8988T (cell line): Measurements from ENCODE around the gene BTBD9.

Source experiments
- DNase-seq: peaks from one replicate; pipeline ENCODE4 v3.0.0; 2011

BTBD9 gene

DNA sequence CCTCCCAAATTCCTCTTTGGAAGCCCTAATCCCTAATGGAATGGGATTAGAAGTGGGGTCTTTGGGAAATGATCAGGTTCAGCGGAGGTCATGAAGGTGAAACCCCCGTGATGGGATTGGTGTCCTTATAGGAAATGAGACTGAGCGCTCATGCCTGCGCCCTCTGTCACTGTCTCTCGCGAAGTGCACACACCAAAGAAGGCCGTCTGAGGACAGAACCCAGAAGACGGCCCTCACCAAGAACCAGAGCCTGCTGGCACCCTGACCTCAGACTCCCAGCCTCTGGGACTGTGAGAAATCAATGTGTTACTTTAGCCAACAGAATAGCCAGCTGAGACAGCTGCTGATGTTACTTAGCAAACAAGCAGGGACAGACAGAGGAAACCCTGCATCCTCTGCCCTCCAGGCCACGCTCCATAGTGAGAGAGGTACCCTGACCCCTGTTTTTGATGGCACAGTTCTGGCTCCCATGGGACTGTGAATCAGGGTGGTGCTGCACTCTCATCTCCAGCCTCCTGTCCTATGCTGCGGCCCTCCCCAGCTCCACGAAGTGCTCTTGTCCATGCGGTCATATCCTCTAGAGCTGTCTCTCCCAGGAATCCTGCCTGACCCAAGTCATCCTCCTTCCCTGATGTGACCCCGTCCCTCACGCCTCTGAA is 450.9 kb downstream of the BTBD9 start:
- no peak for DNase-seq

DNA sequence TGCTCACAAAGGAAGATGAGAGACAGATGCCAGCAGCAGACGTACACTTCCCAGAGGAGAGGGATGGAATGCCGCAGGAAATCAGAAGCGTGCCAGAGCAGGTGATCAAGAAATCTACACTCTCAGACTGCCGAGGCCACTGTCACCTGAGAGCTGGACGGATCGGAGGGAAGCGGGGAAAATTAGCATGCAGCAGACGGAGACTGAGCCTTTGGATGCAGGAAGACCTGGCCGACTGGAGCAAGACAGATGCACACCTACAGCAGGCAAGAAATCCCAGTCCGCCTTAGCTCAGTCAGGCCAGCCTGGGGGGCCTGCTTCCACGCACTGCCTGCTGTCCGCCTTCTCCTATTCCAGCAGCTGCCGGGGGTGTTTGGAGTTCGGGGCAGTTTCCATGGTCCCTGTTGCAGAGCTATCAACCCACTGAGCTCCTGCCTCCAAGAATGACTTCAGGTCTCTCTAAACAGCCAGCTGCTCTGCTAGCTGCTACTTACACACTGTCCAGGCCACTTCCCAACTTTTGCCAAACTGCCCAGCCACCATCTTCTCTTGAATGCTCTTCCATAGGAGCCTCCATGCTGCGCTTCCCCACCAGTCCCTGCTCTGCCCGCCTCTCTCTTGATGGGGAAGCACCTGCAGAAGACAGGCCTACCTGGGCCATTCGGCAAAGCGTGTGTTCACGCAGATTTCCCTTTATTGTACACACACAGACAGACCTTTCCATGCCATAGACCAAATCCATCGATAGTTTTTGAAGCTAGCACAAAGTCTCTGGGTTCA is 451.7 kb downstream of the BTBD9 start:
- no peak for DNase-seq

DNA sequence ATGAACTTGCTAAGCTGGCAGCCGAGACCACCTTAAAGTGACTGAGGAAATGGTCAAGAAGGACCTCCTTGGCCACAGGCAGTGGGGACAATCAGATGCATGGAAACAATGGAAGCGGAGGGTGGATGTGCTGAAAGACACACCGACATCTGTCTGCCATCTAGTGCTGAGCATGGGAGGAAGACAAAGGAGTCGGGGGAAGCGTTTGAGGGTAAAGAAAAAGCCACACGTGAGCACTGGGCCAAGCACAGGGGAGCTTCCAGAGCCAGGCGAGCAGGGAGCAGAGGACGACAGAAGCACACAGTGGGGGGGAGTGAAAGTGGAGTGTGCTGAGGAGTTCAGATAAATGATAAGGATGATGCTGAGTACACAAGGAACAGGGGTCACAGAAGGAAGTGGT is 452.4 kb downstream of the BTBD9 start:
- DNase-seq, result no peak

DNA sequence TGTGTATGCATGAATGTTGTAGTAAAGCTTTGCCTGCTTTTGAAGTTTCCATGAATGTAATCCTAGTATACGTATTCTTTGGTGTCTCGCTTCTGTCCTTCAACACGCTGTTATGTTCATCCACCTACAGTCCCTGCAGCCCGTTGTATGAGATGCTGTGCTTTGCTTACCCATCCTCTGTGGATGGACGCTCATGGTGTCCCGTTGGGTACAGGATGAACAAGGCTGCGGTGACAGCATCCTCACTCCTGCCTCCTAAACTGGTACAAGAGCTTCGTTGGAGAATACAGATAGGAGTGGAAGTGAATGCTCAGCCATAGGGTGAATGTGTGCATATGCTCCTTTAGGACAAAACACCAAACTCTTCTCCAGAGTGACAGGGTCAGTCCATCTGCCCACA is 454.0 kb downstream of the BTBD9 start:
- DNase-seq, result no peak

DNA sequence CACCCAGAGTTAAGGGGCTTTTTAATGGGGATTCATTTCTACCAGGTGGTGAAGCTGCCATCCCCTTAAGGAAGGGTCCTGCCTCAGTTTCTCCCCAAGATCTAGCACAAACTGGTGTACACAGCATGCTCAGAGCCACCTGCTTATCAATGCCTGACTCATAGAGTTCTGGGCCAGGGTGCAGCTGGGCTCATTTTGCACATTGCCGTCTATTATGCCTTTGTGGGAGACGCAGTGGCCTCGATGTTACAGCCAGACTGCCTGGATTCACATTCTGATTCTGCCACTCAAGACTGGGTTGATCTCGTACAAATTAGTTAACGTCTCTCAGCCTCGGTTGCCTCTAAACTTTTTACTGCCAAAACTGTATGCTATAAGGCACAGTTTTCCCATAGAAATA is 454.5 kb downstream of the BTBD9 start:
- no peak for DNase-seq

DNA sequence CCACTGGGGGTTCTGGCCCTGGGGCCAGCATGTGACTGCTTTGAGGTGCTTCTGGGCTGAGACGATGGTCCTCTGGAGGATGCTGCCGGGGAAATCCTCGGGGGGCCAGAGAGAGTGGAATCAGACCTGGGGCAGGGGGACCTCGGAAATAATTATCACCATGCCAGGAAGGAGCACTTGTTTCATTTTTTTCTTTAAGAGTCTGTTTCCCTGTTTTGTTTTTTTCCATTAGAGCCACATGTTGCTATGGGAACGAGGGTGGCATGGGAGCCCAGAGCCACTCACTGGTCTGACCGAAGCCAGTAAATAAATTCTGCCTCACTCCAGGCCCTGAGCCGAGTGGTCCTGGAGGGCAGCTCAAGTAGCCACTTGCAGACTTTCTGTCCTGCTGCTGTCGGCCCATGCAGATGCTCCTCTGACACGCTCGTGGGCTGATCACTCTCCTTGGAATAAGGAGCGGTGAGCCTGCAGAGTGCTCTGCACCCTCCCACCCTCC is 455.1 kb downstream of the BTBD9 start:
- no peak for DNase-seq

DNA sequence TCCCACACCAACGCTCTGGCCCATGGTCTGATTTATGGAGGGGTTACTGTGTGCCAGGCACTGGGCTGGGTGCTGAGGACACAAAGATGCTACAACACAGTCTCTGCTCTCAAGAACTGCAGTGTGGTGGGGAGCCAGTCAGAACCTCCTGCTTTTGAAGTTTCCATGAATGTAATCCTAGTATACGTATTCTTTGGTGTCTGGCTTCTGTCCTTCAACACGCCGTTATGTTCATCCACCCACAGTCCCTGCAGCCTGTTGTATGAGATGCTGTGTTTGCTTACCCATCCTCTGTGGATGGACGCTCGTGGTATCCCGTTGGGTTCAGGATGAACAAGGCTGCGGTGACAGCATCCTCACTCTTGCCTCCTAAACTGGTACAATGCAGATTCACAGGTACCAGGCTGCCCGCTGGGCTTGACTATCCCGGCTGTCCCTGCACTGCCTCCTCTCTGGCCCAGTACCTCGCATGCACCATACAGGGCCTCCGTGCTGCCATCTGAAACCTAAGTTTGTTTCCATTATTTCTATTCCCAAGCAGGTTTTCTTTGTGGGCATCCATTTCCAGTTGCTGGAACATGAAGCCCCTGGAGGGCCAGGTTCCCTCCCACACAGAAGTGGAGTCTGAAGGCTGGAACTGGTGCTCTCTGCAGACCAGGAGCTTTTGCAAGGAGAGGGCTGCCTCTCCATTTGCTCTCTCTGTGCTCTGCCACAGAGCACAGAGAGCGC is 455.7 kb downstream of the BTBD9 start:
- no peak for DNase-seq

DNA sequence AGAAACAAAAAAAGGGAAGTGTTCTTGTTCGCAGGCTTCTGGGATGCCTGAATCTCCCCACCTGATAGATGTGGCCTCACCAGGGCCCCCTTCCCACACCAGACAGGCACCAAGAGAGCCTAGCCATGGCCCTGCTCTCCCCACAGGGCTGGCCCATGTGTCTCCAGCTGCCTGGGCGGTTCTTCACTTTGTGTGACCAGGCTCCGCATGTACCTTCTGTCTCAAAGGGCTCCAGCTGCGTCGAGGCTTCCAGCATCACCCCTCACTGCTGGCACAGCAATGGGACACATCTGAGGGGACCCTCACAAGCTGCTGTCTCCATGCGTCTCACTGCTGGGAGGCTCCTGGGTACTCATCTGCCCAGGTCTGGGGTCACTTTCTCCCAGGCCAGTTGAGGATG is 457.3 kb downstream of the BTBD9 start:
- DNase-seq, result no peak

DNA sequence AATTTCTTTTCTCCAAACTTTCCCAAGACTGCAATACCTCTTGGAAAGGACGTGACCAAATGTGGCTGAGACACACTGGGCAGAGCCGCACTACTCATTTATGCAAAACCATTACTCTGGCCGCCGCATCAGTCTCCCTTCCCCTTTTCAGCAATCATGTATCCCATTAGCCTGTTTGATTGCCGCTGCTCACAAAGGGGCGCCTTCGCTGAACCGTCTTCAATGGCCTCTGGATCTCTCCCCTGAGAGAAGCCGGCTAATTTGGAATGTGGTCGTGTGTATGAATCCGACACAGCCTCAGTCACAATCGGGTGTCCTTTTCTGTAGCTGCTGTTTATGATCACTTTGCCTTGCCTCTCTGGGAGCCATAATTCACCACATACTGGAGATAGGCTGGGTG is 459.1 kb downstream of the BTBD9 start:
- no peak for DNase-seq

DNA sequence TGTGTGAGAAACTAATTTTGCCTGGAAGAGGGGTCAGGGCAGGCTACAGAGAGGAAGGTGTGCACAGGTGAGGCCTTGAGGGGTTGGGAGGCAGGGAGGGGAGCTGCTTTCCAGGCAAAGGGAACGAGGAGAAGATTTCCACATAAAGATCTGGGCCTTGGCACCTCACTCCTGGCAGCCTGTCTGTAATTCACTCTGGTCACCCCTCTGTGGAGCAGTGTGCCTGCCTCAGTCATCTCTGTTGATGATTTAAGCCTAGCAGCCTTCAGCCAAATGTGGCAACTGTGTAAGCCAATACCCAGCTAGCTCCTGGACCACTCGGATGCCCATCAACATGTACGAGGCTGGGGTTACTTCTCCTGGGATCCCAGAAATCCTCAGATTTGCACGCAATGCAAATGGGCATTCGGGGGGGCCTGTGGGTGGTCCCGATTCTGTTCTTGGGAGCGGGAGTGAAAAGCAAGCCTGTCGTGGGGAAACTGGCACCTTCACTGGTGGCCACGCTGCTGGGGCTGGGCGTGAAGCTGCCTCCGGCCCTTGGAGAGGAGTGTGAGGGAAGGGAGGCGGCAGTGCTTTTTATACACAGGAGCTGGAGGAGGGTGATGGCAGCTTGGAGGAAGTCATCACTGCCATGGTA is 459.8 kb downstream of the BTBD9 start:
- no peak for DNase-seq

DNA sequence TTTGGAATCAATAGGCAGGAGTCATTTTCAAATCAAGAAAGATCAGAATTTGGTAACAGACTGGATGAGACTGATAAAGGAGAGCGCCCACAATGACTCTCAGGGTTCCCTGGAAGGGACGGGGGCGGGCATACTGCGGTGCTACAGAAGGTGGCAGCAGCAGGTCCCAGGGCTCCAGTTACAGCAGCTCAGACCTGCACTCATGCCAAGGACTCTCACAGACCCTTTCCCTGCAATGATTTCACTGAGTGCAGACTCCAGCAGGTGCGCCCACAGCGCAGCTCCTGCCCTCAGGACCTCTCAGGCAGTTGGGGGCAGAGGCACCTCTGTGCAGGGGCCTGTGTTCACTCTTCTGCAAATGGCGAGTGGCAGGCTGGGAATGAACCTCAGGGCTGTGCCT is 460.4 kb downstream of the BTBD9 start:
- DNase-seq, result no peak

DNA sequence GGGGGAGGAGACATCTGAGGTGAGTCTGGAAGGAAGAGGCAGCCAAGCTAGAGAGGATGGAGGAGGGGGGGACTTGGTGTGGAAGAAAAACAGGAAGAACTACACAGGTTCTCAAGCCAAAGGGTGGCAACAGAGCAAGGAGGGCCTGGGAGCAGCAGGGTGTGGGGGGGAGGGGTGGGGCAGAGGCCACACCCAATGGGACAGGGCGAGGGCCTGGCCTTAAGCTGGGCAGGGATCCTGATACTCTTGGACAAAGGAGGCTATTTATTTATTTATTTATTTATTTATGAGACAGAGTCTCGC is 461.2 kb downstream of the BTBD9 start:
- DNase-seq, result no peak

DNA sequence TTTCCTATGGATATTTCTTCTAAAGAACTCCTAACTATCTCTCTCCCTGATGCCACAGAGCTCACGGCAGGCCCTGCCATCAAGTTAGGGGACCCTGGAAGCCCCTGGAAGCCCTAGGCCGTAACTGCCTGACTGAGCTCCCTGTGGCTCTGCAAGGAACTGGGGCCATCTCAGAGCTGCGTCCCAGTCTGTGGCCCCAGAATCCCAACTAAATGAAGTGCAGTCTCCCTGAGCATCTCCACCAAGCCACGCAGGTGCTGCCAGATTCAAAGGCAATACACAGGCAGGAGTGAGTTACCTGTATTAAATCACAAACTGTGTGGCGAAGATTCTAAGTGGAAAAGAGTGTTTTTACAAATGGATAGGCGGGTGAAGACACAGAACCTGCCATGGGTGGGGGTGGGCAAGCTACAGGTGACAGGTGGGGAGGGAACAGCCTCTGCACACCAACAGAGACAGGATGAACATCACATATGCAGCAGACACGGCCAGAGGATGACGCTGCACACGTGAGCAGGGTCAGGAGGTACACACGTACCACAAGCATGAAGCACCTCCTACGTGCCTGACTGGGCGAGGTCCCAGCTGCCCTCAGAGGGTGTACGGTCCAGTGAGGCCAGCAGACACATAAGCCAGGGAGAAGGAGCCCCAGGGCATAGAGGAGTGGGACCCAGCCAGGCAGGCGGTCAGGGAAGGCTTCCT is 461.7 kb downstream of the BTBD9 start:
- no peak for DNase-seq

DNA sequence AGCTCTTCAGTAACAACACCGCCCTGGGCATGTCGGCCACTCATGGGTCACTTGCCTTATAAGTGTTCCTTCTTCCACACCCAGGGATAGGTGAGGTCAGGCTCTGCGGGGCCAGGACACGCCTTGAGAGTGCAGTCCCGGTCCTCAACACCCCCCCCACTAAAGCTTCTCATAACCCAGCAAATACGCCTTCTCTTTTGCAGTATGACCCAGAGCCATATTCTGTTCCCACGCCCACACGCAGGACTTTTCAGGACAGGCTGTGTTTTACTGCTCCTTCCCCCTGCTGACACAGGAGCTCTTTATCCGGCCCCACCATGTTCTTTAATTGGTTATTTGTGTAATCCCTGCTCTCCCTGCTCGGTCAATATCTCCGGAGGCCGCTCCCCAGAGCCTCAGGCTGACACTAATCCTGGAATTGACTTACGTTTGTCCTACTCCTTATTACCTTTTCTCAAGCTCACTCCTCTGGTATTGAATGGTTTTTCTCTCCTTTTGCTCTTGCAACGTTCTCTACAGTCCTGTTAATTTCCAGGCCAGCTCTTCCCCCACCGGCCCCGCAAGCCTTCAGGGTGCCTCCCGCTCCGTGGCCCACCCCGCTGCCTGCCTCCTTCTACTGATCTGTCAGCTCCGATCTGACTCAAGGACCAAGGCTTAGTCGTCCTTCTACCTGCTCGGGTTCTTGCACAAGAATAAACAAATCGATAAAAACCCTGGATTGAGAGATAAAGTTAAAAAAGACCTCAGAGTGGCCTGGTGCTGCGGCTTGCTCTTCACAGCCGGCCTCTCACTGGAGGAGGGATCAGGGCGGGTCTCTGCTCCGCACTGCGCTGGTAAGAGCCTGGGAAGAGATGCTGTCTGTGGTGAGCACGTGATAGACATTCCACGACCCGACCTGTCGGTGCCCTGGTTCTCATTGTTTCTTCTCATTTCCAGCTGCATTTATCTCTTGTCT is 462.7 kb downstream of the BTBD9 start:
- no peak for DNase-seq

DNA sequence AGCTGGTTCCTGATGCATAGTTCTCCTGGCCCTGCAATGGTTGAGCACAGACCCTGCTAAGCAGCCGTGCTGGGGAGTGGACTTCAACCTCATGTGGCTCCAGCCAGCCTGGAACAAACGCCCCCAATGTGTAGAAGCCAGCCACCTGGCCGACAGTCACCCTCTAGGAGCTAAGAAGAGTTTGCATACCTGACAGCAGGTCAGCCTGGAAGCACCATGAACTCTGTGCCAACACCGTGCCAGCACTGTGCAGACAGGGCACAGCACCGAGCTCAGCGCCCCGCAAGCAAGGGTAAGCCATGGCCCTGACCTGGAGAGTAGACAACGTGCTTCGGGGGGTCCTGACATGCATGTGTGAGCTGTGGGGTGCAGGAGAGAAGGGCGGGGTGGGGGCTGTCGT is 463.9 kb downstream of the BTBD9 start:
- DNase-seq, result no peak

DNA sequence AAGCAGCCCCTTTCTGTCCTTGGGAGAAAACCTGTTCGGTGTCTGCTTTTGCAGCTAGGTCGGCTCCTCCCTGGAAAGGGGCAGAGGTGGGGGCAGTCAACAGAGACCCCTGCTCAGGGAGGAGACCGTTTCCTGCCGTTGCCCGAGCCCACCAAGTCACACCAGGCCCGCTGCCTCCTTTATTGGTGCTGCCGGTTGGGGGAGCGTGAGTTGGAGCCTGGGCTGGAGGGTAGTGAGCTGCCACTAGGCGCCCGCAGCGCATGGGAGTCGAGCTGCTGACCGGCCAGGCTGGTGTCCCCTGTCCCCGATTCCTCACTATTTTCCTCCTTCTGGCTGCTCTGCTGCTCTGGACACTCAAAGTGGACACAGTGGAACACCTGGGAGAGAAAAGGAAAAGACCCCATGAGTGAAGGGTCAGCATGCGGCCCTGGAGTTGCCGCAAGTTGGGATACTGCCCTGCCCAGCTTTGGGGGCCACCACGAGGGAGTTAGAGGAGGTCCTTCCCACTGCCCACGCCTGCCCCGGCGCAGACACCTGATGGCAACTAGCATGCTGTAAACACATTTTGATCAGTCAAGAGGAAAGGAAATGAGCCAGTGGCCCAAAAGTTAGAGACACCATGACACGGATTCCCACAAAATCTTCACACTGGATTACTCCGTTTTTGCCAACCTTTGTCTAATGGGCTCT is 464.8 kb downstream of the BTBD9 start:
- DNase-seq, result no peak

DNA sequence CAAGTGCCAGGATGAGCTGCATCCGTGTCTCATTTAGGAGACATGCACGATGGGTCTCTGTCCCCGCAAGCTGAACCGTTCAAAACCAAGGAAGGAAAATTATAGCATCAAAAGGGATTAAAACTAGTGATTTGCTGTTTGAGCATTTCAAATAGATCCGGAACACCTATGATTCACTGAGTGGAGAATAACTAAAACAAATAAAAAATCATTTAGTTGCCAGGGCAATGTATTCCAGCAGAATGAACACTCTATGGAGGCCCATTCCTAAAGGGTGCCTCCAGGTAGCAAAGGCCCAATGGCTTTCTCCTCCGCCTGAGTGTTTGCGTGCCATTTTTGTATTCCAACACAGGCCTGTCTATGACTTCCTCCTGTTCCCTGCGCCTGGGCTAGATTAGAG is 465.4 kb downstream of the BTBD9 start:
- DNase-seq, result no peak

DNA sequence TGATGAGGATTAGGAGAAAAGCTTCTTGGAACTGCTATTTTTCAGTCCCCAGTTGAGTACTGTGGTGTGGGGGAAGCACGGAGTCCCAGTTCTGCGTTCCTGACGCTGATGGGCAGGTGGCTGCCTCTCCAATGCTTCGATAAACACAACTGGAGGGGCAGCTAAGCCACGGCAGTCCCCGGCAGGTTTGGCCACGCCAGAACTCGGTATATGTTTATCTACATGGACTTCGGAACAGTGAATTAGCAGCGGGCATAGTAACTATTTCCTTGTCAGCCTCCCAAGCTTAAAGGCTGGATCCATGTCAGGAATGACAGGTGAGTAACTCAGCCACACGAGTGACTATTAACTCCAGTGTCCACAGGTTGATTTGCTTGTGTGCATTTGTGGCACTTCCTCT is 465.8 kb downstream of the BTBD9 start:
- DNase-seq, result no peak

DNA sequence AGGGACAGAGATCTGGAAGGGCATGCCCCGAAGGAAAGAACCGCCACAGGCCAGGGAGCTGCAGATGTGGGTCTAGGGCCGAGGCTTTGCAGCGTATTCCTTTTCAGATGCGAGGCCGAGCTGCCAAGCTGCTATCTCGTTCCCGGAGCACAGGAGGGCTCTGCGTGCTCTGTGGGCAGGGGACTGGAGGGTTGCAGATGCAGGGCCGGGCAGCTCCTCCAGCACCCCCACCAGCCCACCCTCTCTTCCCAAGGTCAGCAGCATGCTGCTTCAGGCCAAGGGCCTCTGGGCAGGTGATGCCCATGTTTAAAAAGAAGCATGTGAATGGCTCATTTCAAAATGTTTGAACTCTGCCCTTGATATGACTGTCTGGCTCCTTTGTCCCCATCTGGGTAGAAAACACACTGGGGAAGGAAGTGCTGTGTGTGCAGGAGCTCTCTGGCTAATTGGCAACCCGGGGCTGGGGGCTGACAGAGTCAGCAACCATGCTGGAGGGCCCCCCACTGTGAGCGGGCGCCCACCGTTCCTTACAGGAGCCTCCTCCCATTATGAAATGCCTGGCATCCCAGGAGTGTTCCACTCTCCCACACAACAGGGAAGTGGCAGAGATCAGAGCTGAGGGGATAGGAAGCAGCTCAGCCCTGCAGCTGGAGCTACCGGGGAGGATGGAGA is 466.9 kb downstream of the BTBD9 start:
- no peak for DNase-seq

DNA sequence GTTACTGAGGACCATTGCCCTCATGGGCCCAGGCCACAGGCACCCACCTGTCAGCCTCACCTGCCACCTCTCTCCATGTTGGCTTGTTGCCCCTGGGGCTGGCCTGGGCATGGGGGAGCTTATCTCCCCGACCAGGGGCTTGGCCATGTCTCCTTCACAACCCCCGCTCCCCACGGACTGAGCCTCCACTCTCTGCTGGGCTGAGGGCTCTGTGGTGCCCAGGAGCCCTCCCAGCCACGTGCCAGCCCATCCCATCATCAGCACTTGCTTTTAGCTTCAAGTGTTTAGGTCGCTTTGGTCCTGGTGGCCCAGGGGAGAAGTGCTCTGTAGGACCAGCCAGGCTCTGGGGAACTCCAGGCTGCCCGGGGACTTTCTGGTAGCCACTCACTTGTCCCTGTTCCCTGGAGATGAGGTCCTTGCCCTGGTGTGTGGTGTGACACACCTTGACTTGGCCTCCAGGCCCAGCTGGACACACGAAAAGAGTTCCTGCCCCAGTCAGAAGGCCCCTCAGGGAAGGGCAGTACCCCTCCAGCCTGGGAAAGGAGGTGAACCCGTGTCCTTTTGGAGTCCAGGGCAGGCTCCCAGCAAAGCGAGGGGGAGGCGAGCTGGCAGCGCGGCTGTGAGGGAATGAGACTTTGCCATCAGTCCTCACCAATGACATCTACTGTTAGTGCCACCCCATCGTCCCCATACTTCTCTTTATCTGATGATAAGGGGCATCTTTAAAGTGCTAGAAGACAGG is 467.6 kb downstream of the BTBD9 start:
- no peak for DNase-seq
